AG04450 (cell line): Measurements from ENCODE around the gene COQ3. TPM values are rescaled to one million over a fixed set of nuclear protein-coding genes. Genes with fewer than 3 reads are reported as not detected.
A peak's percentile ranks its signal among the peaks of the same experiment; 100 is the strongest.

Source experiments
- CTCF ChIA-PET: fragments of 300-600, 350-600 bp; formaldehyde crosslinking; extraction: SDS; loops from one replicate; lab custom pipeline; 2022; ENCODE audit warnings: antibody characterized with exemption, inconsistent platforms; lab: Charles Lee
- POLR2A ChIA-PET: fragments of 350-600 bp; formaldehyde crosslinking; extraction: SDS; loops from one replicate; lab custom pipeline; 2021; ENCODE audit warnings: antibody characterized with exemption, inconsistent platforms; lab: Yijun Ruan, JAX
- DNase-seq: peaks from one replicate; pipeline ENCODE4 v3.0.0-alpha.2; 2011; ENCODE audit warnings: low read depth, low spot score
- H3K27ac ChIP-seq: one replicate; pipeline ENCODE4 v1.5.1; 2012; ENCODE audit warnings: low read depth, low read length, control low read depth
- H3K27me3 ChIP-seq: one replicate; pipeline ENCODE4 v1.6.0; 2012; ENCODE audit warnings: low read length; ENCODE audit not compliant: control insufficient read depth, insufficient read depth
- H3K4me3 ChIP-seq: 2 replicates; pipeline ENCODE4 v1.5.1; 2011; ENCODE audit warnings: mild to moderate bottlenecking, low read depth, low read length, control low read depth
- H3K9me3 ChIP-seq: 2 replicates; pipeline ENCODE4 v1.5.1; 2012; ENCODE audit warnings: low read length; ENCODE audit not compliant: control insufficient read depth, insufficient read depth
- polyA plus RNA-seq: library from polyadenylated mRNA; depleted of rRNA; stranded (reverse); fragments of >200 nt; gene quantifications from 2 replicates; pipeline ENCODE4 v1.2.3, GENCODE V29; 2011
- TF ChIP-seq, protein P1 (sequence below): IDR thresholded peaks from 2 replicates; pipeline ENCODE4 v1.5.1; 2011; ENCODE audit warnings: low read depth, low read length, control low read depth, inconsistent platforms

Gene COQ3
- polyA plus RNA-seq, 1 experiment = 11.0 TPM

DNA sequence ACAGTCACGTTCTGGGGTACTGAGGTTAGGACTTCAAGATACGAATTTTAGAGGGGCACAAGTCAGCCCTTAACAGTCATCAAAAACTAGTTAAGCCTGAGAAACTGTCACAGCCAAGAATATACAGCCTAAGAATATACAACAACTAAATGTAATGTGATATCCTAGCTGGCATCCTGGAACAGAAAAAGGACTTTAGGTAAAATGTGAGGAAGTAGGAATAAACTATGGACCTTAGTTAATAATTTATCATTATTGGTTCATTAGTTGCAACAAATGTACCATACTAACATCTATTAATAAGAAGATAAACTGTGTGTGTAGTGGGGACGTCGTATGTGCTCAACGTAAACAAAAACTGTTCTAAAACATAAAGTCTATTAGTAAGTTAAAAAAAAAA is 30.0 kb upstream of the COQ3 start:
- TF ChIP-seq, protein P1, sequence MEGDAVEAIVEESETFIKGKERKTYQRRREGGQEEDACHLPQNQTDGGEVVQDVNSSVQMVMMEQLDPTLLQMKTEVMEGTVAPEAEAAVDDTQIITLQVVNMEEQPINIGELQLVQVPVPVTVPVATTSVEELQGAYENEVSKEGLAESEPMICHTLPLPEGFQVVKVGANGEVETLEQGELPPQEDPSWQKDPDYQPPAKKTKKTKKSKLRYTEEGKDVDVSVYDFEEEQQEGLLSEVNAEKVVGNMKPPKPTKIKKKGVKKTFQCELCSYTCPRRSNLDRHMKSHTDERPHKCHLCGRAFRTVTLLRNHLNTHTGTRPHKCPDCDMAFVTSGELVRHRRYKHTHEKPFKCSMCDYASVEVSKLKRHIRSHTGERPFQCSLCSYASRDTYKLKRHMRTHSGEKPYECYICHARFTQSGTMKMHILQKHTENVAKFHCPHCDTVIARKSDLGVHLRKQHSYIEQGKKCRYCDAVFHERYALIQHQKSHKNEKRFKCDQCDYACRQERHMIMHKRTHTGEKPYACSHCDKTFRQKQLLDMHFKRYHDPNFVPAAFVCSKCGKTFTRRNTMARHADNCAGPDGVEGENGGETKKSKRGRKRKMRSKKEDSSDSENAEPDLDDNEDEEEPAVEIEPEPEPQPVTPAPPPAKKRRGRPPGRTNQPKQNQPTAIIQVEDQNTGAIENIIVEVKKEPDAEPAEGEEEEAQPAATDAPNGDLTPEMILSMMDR = no peak
- no peak for DNase-seq
- no peaks in the 10 kb centered on the region for H3K9me3 ChIP-seq
- CTCF ChIA-PET = interaction anchor here (0.7 to 3.4 kb wide), 5 partner anchors 9 to 94 kb away, joined by 5 to 28 read pairs (median 8); partner anchors contain the start of gene COQ3
- no peak overlapping the region for H3K27ac ChIP-seq
- POLR2A ChIA-PET = interaction anchor here (0.8 to 2.9 kb wide), 4 partner anchors 9 to 144 kb away, joined by 3 to 28 read pairs (median 6); partner anchors contain the start of genes CCNC, COQ3 and FAXC
- peak overlapping the region; percentile 93 for H3K4me3 ChIP-seq
- no peaks in the 10 kb centered on the region for H3K27me3 ChIP-seq

DNA sequence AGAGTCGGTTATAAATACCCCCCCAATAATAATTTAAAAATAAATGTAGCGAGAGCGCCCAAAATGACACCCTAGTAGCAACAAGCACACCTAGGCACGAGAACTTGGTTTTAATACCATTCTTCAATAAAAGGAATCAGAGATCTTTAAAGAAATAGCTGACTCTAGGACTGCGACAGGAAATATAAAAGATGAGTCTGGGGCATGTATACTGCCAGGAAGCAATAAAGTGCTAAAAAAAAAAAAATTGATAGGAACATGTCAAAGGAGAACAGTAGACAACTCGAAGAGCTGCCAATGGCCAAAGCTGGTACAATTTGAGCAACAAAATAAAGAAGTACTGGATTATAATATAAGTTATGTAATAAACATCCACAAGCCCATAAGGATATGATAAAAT is 28.9 kb upstream of the COQ3 start:
- H3K4me3 ChIP-seq = no peak overlapping the region
- ChIA-PET CTCF (interaction anchor here (0.7 to 3.7 kb wide), 4 partner anchors 10 to 92 kb away, joined by 4 to 23 read pairs (median 12); no protein-coding TSS in a partner anchor), POLR2A (interaction anchor here (0.7 kb wide), 1 partner anchor 28 kb away, joined by 5 read pairs; no protein-coding TSS in a partner anchor)
- H3K27ac ChIP-seq = no peak overlapping the region
- TF ChIP-seq, protein P1 = no peak
- no peak for DNase-seq
- H3K27me3 ChIP-seq = no peaks in the 10 kb centered on the region
- no peaks in the 10 kb centered on the region for H3K9me3 ChIP-seq

DNA sequence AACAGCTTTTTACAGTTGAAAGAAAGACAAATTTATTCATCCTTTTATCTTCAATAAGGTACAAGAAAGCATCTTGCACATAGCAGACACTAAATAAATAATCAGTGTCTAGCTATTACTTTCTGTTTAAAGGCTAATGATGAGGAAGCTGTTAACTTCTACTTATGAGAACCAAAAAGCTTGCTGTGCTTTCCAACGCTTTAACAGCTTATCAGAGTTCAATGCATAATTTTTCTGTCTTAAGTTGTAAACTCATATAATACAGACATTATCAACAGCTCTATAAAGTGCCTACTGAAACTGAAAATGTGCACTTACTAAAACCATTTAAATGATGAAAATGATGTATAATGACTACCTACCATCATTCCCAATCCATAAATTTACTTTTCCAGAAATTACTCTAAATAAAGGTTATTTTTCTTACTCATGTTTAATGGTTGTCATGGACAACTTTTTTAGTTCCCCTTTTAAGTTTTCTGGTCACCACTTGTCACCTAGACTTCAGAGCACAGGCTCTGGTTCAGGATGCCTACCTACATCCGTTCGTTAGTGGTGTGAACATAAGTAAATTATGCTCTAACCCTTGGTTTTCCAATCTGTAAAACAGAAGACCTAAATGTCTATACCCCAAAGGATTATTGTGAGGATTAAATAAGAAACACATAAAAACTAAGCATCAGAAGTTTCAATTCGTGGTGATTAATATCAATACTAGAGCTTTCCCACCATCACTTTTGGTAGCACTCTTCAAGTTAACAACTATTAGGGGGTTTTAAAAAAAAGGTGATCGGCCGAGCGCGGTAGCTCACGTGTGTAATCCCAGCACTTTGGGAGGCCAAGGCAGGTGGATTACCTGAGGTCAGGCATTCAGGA is 23.1 kb upstream of the COQ3 start:
- ChIA-PET POLR2A (interaction anchor here (1.5 kb wide), 1 partner anchor 23 kb away, joined by 3 read pairs; the partner anchor contains the start of gene COQ3), CTCF (no interaction called here)
- DNase-seq = no peak
- Histone ChIP-seq H3K27ac (no peak overlapping the region), H3K9me3 (no peaks in the 10 kb centered on the region), H3K27me3 (no peaks in the 10 kb centered on the region), H3K4me3 (no peak overlapping the region)
- TF ChIP-seq, protein P1 = no peak

DNA sequence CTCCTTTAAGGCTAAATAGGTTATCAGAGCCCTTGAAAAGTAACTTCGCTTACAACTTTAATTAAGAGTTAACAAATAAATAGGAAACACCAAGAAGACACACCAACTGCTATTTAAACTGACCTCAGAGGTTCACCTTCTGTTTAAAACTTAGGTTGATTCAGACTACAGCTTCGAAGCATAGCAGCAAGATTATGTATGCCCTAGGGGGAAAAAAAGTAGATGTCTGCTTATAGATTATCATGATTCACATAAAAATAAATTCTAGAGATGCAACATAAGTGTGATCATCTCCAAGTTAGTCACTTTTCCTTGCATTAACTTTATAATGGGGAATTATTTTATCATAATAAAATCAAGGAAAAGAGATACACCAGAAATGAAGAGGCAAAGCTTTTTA is 22.2 kb upstream of the COQ3 start:
- POLR2A ChIA-PET = interaction anchor here (1.5 kb wide), 1 partner anchor 23 kb away, joined by 3 read pairs; the partner anchor contains the start of gene COQ3
- no peak overlapping the region for H3K27ac ChIP-seq

More for the DNA sequence above, 22.2 kb upstream of the COQ3 start:
- TF ChIP-seq, protein P1 = no peak
- CTCF ChIA-PET = interaction anchor here (1.9 kb wide), 1 partner anchor 10 kb away, joined by 6 read pairs; no protein-coding TSS in a partner anchor
- H3K9me3 ChIP-seq = no peaks in the 10 kb centered on the region
- H3K27me3 ChIP-seq = no peaks in the 10 kb centered on the region
- DNase-seq = no peak
- no peak overlapping the region for H3K4me3 ChIP-seq
